NB4 (cell line): ENCODE measurements around the gene ARHGAP33.

Experiments used
- DNase-seq: peaks from one replicate; pipeline ENCODE4 v3.0.0; 2010; ENCODE audit warnings: low read depth
- H3K4me3 ChIP-seq: one replicate; pipeline ENCODE4 v1.5.1; 2011; ENCODE audit warnings: mild to moderate bottlenecking, low read depth, low read length, moderate library complexity
- CTCF ChIP-seq: IDR thresholded peaks from one replicate; pipeline ENCODE4 v1.5.1; 2012; ENCODE audit warnings: low read depth, low read length
- MAX ChIP-seq: IDR thresholded peaks from 2 replicates; pipeline ENCODE4 v1.6.1; 2011; ENCODE audit warnings: low read depth, low read length
- MYC ChIP-seq: IDR thresholded peaks from 2 replicates; pipeline ENCODE4 v1.6.1; 2011; ENCODE audit warnings: low read depth, low read length
- POLR2A ChIP-seq: IDR thresholded peaks from 2 replicates; pipeline ENCODE4 v1.6.1; 2011; ENCODE audit warnings: mild to moderate bottlenecking; ENCODE audit not compliant: insufficient read length; ENCODE audit errors: extremely low read depth

Gene ARHGAP33

GRCh38 chr19:35757749-35758608, 17.4 kb upstream of the ARHGAP33 start, which contains the start of gene PROSER3:
Gene PROSER3 (plus strand): TSS chr19:35758176. CDS start chr19:35758216, 40 bp downstream.
- TF ChIP-seq MAX: peak; percentile 11; the same call in 1 of the 2 replicates
- TF ChIP-seq MYC: 0 out of 2 replicates have a peak, but pooled peaks have one; percentile 33
- TF ChIP-seq CTCF: no peak
- peak; percentile 74 for TF ChIP-seq POLR2A
- H3K4me3 ChIP-seq: peak within 1 kb of the TSS; percentile 87
- DNase-seq: peak; percentile 97

- DNase-seq: no peak
- no peak overlapping the region for H3K4me3 ChIP-seq
- no peak for TF ChIP-seq MYC
- no peak for TF ChIP-seq CTCF
- TF ChIP-seq POLR2A: no peak
These were observed 15.7 kb upstream of the ARHGAP33 start for GRCh38 chr19:35759697-35760096.

GRCh38 chr19:35760711-35761349, 14.5 kb upstream of the ARHGAP33 start:
- no peak overlapping the region for H3K4me3 ChIP-seq
- TF ChIP-seq MYC (no peak), MAX (no peak)
- no peak for DNase-seq

GRCh38 chr19:35764432-35765315, 10.7 kb upstream of the ARHGAP33 start:
- H3K4me3 ChIP-seq: no peak overlapping the region
- no peak for TF ChIP-seq MAX
- no peak for TF ChIP-seq POLR2A
- TF ChIP-seq CTCF: no peak
- TF ChIP-seq MYC: no peak
- no peak for DNase-seq

- DNase-seq: no peak
- no peak for TF ChIP-seq MYC
- no peak for TF ChIP-seq MAX
- no peak for TF ChIP-seq CTCF
- TF ChIP-seq POLR2A: no peak
- H3K4me3 ChIP-seq: no peak overlapping the region
These were observed 8.7 kb upstream of the ARHGAP33 start for GRCh38 chr19:35766571-35767104.
